ENCODE data around the gene PTP4A1. TPM values are rescaled to one million over a fixed set of nuclear protein-coding genes. Genes with fewer than 3 reads are reported as not detected.

The PTP4A1 gene
- polyA plus RNA-seq, 3 donors, result 56.9 to 62.2 (median 60.0) TPM

- DNase-seq (ENCODE audit: low read depth in 3 of 3, low spot score in 2 of 3), result no peak
These were observed 17.5 kb upstream of the PTP4A1 start for GRCh38 chr6:63554782-63555181.

- DNase-seq (ENCODE audit: low read depth in 3 of 3, low spot score in 2 of 3), result no peak
These were observed 15.9 kb upstream of the PTP4A1 start for GRCh38 chr6:63556369-63556768.

- DNase-seq (ENCODE audit: low read depth in 3 of 3, low spot score in 2 of 3), result no peak
These were observed 14.0 kb upstream of the PTP4A1 start for GRCh38 chr6:63558278-63558677.

- no peak for DNase-seq (ENCODE audit: low read depth in 3 of 3, low spot score in 2 of 3)
These were observed 11.4 kb upstream of the PTP4A1 start for GRCh38 chr6:63560801-63561287.

- DNase-seq (ENCODE audit: low read depth in 3 of 3, low spot score in 2 of 3), result no peak
These were observed 11.0 kb upstream of the PTP4A1 start for GRCh38 chr6:63561288-63561687.

GRCh38 chr6:63563235-63563634 lies 9.0 kb upstream of the PTP4A1 start:
- no peak for DNase-seq (ENCODE audit: low read depth in 3 of 3, low spot score in 2 of 3)

- no peak for DNase-seq (ENCODE audit: low read depth in 3 of 3, low spot score in 2 of 3)
These were observed 7.1 kb upstream of the PTP4A1 start for GRCh38 chr6:63565058-63565726.

GRCh38 chr6:63565727-63566596 lies 6.3 kb upstream of the PTP4A1 start:
- DNase-seq (ENCODE audit: low read depth in 3 of 3, low spot score in 2 of 3), result no peak

GRCh38 chr6:63567966-63568365 lies 4.3 kb upstream of the PTP4A1 start:
- no peak for DNase-seq (ENCODE audit: low read depth in 3 of 3, low spot score in 2 of 3)

- no peak for DNase-seq (ENCODE audit: low read depth in 3 of 3, low spot score in 2 of 3)
These were observed 778 bp upstream of the PTP4A1 start for GRCh38 chr6:63571361-63572043.

GRCh38 chr6:63572747-63573075 lies 431 bp downstream of the PTP4A1 start:
- DNase-seq (ENCODE audit: low read depth in 3 of 3, low spot score in 2 of 3), result no peak

GRCh38 chr6:63573076-63573898 lies 1.0 kb downstream of the PTP4A1 start:
- peak in 2 of 3 donors; percentile 52 to 69 for DNase-seq (ENCODE audit: low read depth in 3 of 3, low spot score in 2 of 3)

GRCh38 chr6:63573899-63574553 lies 1.7 kb downstream of the PTP4A1 start:
- DNase-seq (ENCODE audit: low read depth in 3 of 3, low spot score in 2 of 3), result no peak

GRCh38 chr6:63574554-63574900 lies 2.2 kb downstream of the PTP4A1 start:
- DNase-seq (ENCODE audit: low read depth in 3 of 3, low spot score in 2 of 3), result no peak

- no peak for DNase-seq (ENCODE audit: low read depth in 3 of 3, low spot score in 2 of 3)
These were observed 4.0 kb downstream of the PTP4A1 start for GRCh38 chr6:63576147-63576772.

- no peak for DNase-seq (ENCODE audit: low read depth in 3 of 3, low spot score in 2 of 3)
These were observed 4.9 kb downstream of the PTP4A1 start for GRCh38 chr6:63576985-63577712.

GRCh38 chr6:63578757-63579156 lies 6.5 kb downstream of the PTP4A1 start:
- DNase-seq (ENCODE audit: low read depth in 3 of 3, low spot score in 2 of 3), result no peak

GRCh38 chr6:63579937-63580703 lies 7.8 kb downstream of the PTP4A1 start:
- DNase-seq (ENCODE audit: low read depth in 3 of 3, low spot score in 2 of 3), result no peak

GRCh38 chr6:63580704-63580961 lies 8.4 kb downstream of the PTP4A1 start:
- DNase-seq (ENCODE audit: low read depth in 3 of 3, low spot score in 2 of 3), result no peak

All from right renal cortex interstitium (tissue), 3 donors.